Measurements from ENCODE around the gene POLR3H.

The POLR3H gene

DNA sequence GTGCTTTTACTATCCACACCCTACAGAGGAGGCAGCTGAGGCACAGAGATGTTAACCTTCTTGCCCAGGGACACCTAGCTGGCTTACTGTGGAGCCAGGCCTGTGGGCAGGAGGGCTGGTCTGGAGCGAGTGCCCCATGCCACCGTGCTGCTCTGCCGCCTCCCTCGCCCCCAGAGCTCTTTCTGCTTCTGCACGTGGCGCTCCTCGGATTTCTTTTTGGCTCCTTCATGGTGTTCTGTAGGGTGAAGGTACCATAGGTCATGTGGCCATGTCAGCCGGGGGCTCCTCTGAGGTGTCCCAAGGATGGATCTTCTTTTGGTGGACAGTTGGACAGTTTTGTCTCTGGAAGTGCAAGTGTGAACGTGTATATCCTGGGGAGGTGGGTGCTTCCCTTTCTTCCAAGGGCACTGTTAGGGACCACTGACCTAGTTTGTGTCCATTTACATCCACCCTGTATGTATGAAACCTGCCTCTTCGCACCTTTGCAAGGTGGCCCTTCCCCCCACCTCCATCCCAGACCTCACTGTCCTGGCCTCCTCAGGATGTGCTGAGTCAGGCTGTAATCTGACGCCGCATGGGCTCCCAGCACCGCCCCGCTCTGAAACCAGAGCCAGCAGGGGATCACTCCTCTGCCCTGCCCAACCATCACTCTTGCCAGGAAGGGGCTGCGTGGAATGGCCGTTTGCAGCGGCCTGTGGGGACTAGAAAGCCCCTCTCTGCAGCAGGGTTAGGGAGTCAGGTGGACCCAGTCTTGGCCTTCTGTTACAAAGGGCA is 31.7 kb downstream of the POLR3H start:
- FAIRE-seq, result no peak

DNA sequence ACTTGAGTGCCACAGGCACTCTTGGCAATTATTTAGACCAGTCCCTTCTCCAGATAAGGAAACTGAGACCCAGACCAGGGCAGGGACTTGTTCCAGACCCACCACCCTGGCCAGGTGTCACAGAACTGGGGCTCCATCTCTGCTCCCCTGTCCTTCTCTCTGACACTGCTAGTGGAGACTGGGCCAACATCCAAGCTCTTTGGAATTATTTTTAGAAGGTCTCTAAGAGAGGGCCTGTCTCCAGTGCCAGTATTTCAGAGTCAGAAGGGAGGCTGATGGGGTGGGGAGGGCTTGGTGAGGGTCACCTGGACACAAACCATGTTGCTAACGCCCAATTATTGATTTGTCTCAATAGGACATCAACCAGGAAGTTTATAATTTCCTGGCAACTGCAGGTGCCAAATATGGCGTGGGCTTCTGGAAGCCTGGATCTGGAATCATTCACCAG is 32.7 kb downstream of the POLR3H start:
- no peak for FAIRE-seq

GRCh38 chr22:41508770-41509170 is 35.5 kb downstream of the POLR3H start:
- no peak for FAIRE-seq

DNA sequence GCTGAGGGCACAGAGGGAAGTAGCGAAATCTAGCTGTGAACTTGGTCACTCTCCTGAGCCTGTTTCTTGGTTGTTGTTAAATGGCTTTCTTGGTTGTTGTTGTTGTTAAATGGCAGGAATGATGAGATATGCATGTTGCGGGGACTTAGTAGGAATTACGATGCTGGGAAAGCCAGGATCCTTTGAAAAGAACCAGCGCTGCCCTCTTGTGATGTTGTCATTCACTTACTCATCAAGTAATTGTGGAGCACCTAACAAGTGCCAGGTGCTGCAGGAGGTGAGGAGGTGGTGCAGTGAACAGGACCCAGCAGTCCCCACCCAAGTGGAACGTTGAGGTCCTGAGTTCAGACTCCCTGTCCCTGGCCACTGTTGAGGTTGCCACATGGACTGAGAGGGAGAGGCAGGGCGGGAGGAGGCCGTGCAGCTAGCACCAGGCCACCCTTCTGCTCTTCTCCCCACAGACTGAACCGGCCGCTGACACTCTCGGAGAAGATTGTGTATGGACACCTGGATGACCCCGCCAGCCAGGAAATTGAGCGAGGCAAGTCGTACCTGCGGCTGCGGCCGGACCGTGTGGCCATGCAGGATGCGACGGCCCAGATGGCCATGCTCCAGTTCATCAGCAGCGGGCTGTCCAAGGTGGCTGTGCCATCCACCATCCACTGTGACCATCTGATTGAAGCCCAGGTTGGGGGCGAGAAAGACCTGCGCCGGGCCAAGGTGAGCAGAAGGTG is 36.8 kb downstream of the POLR3H start:
- FAIRE-seq, result no peak

DNA sequence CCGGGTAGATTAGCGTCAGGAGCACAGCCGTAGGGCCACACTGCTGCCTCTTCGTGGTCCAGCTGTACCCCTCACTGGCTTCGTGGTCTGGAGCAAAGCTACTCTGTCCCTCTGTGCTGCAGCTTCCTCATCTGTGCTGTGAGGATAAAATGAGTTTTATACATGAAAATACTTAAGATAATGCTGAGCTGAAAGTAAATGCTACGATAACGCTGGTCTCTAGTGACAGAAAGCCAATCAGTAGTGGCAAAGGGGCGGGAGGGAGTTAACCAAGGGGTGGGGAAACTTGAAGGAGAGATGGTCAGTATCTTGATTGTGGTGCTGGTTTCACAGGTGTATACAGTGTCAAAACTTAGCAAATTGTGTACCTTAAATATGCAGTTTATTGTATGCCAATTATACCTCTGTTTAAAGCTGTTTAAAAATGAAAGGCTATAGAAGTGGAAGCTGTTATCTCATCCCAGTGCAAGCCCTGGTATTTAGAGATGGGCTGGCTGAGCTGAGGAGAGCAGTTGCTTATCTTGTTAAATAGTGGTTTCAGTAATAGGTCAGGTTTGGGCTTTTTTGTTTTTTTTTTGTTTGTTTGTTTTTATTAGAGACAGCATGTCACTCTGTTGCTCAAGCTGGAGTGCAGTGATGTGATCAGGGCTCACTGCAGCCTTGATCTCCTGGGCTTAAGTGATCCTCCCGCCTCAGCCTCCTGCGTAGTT is 38.6 kb downstream of the POLR3H start:
- no peak for FAIRE-seq

DNA sequence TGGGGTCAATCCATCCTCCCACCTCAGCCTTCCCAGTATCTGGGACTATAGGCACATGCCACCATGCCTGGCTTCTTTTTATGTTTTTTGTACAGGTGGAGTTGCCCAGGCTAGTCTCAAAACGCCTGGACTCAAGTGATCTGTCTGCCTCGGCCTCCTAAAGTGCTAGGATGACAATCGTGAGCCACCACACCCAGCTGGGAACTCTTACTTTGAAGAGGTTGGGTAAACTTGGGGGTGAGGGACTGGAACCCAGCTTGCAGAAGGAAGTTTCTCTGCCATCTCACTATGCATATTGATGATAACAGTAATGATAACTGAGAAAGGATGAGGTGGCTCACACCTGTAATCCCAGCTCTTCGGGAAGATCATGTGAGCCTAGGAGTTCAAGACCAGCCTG is 39.5 kb downstream of the POLR3H start:
- FAIRE-seq, result no peak

GRCh38 chr22:41504397-41504796 is 39.9 kb downstream of the POLR3H start:
- no peak for FAIRE-seq

- FAIRE-seq, result no peak
Measured at GRCh38 chr22:41501209-41501608, 43.1 kb downstream of the POLR3H start.

DNA sequence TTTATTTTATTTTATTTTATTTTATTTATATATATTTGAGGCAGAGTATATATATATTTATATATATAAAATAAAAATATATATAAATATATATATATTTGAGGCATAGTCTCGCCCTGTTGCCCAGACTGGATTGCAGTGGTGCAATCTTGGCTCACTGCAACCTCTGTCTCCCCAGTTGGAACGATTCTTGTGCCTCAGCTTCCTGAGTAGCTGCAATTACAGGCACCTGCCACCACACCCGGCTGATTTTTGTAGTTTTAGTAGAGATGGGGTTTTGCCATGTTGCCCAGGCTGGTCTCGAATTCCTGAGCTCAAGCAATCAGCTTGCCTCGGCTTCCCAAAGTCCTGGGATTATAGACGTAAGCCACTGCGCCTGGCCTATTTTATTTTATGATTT is 44.0 kb downstream of the POLR3H start:
- no peak for FAIRE-seq

GRCh38 chr22:41499624-41500280 is 44.5 kb downstream of the POLR3H start:
- FAIRE-seq, result no peak

- FAIRE-seq, result no peak
Measured at GRCh38 chr22:41498303-41498835, 45.9 kb downstream of the POLR3H start.

- FAIRE-seq, result no peak
Measured at GRCh38 chr22:41491374-41492100, 52.7 kb downstream of the POLR3H start.

GRCh38 chr22:41488596-41489385 is 55.5 kb downstream of the POLR3H start:
- no peak for FAIRE-seq

GRCh38 chr22:41488076-41488475 is 56.2 kb downstream of the POLR3H start:
- no peak for FAIRE-seq

DNA sequence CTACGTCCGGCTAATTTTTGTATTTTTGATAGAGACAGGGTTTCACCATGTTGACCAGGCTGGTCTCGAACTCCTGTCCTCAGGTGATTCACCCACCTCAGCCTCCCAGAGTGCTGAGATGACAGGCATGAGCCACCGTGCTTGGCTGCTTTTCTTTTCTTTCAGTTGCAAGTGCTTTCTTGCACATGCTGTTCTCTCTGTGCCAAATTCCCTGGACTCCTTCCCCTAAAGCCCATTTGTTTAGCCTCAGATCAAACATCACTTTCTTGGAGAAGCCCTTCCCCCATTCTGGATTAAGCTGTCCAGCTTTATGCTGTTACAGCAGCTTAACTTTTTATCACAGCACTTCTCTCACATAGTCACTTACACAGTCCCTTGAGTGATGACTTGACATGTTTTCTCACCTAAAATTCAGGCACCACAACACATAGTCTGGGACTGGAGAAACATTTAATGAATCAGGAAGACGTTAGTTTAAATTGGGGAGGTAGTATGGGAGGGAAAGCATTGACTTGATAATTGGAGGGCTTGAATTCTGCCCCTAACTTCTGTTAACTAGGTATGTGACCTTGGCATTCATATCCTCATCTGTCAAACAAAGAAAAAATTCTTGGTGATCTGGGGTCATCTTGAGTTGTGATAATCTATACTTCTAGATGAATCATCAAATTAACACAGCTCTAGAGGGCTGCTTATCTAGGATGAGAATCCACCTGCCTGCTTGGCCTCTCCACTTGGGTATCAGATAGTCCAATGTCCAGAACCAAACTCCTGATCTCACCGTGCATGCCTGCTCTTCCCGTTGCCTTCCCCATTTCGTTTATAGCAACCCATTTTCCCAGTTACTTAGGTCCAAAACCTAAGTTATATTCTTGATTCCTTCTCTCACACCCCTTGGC is 57.0 kb downstream of the POLR3H start:
- no peak for FAIRE-seq

- no peak for FAIRE-seq
Measured at GRCh38 chr22:41485033-41485432, 59.2 kb downstream of the POLR3H start.

DNA sequence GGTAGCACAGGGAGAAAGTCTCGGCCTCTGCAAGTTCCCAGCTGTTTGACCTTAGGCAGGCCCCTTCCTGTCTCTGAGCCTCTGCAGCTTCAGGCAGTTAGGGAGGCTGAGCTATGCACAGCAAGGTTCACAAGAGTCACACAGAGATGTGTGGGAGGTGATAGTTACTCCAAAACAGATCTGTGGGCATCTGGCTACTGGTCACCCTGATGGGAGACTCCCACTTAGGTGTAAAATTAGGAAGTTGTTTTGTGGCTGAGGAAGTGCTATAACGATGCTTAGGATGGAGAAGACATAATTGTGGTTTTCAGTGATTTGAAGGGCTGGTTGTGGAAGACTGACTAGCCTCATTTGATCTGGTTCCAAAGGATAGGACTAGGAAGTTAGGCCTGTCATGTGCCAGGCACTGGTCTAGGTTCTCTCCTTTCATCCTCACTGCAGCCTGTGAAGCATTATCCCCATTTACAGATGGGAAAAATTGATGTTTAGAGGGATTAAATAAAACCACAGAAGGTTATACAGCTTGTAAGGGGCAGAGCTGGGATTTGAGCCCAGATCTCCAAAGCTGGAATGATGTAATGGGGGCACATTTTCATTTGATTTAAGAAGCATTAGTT is 61.8 kb downstream of the POLR3H start:
- no peak for FAIRE-seq

- no peak for FAIRE-seq
Measured at GRCh38 chr22:41481925-41482318, 62.3 kb downstream of the POLR3H start.

DNA sequence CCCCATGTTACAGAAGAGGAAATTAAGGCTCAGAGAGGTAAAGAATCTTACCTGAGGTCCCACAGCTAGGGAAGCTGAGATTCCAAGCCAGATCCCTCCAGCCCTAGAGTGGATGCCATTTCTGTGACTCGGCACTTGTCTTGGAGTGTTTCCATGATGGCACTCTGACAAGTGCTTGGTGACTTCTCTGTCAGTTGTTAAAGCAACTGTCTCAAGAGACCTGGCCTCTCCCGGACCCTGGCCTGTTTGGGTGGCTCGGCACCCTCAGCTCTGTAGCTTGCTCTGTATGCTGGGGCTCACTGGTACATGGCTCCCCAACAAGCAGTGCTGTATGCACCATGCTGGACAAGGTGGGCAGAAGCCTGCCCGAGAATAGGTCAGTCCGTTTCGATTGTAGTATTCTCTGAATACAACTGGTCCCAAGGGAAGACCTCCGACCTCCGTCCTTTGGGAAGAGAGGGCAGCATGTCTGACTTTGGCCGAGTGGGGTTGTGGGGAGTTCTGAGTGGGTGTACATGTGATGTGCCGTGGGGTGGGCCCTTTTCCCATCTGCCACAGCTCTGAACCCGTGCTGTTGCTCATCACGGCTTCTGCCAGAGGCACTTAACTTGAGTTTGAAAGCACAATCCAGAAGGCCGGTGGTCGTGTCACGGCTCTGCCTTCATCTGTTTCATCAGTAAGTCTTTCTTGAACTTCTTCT is 63.0 kb downstream of the POLR3H start:
- no peak for FAIRE-seq
